ENCODE results near the gene SYCN. TPM values are rescaled to one million over a fixed set of nuclear protein-coding genes. Genes with fewer than 3 reads are reported as not detected.

The SYCN gene
- not detected for total RNA-seq

- no peak for TF ChIP-seq CTCF (IDR thresholded peaks at IDR 0.05; ENCODE audit: low read depth)
Observed at GRCh38 chr19:39203372-39204341, at the start of gene SYCN. SYCN (minus strand) TSS chr19:39204263; CDS start chr19:39204254, 9 bp downstream.

- no peak for TF ChIP-seq CTCF (IDR thresholded peaks at IDR 0.05; ENCODE audit: low read depth)
Observed at GRCh38 chr19:39253374-39254149, 49.5 kb upstream of the SYCN start.

GRCh38 chr19:39252458-39252857, 48.4 kb upstream of the SYCN start:
- TF ChIP-seq CTCF (IDR thresholded peaks at IDR 0.05; ENCODE audit: low read depth): no peak

- TF ChIP-seq CTCF (IDR thresholded peaks at IDR 0.05; ENCODE audit: low read depth): no peak
Observed at GRCh38 chr19:39251846-39252245, 47.8 kb upstream of the SYCN start.

GRCh38 chr19:39251081-39251480, 47.0 kb upstream of the SYCN start:
- no peak for TF ChIP-seq CTCF (IDR thresholded peaks at IDR 0.05; ENCODE audit: low read depth)

GRCh38 chr19:39248806-39249205, 44.7 kb upstream of the SYCN start, which contains the start of gene IFNL4:
IFNL4 (minus strand) TSS chr19:39248856.
- no peak for TF ChIP-seq CTCF (IDR thresholded peaks at IDR 0.05; ENCODE audit: low read depth)

Data from subcutaneous adipose tissue (tissue), 4 donors.